Stimulated activated CD4-positive, alpha-beta T cell treated with anti-CD3 and anti-CD28 coated beads, Interleukin-15, amount 100 ng/mL, for 48 hours (primary cell): ENCODE data around the gene SPATS2.

Experiments used
- DNase-seq, 2 donors: peaks; one replicate each; pipeline ENCODE4 v3.0.0-alpha.2; 2020; ENCODE audit warnings: low read depth in 2 of 2

Gene SPATS2

DNA sequence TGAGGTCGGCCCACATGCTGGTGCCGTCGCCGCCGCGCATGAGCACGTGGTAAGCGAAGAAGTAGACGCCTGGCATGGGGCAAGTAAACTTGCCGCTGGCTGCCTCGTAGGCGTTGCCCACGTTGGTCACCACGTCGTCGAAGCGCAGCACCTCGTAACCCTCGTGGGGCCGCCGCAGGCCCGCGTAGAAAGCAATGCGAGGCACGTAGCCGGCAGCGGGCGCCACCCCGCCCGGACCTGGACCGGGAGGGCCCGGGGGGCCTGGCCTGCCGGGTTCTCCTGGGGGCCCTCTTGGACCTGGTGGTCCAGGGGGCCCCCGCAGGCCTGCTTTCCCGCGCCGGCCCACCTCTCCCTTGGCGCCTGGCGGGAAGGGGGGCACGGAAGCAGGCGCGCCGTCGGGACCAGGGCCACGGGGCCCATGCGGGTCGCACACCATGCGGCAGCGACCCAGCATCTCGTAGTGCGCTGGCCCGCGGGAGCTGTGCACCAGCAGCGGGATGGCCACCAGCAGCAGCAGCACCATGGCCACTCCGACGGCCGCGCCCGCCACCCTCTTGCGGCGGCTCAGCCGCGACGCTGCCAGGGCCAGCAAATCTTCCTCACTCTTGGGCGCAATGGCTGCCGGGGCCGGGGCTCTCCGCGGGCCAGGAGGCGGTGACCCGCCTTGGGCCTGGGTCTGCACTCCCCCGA is 31.2 kb upstream of the SPATS2 start:
- no peak for DNase-seq

- DNase-seq, result peak in 1 of 2 donors; percentile 86
These were observed 30.3 kb upstream of the SPATS2 start, which contains the start of gene C1QL4 for GRCh38 chr12:49336645-49337584. Gene C1QL4, minus strand, starts transcription at chr12:49337188. Its CDS starts 711 bp downstream, at chr12:49336477.

DNA sequence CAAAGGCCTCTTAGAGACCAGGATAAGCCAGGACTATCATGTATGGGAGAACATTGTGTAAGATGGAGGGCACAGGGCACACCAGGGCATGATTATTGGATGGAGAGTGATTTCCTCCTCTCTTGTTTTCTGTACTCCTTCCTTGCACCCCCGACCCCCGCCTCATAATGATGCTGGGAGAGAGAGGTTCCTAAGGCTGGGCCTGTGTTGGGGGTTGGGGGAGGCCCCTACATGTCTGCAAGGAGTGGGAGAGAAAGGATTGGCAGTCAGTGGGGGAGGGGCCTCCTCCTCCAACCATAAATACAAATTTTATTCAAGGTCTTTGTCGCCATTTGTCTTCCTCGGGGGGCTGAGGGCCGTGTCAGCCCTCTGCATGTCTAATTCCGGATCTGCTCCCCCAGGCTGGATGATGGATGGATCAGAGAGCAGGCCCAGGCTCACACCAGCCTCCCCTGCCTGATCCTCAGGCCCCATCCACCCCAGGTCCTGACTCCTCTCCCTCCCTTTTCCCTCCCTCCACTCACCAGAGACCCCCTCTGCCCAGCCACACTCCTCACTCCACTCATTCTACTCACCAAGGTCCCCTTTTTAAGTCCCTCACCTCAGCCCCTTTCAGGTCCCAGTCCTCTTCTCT is 28.3 kb upstream of the SPATS2 start:
- DNase-seq, result no peak

GRCh38 chr12:49339464-49339861 is 27.8 kb upstream of the SPATS2 start:
- no peak for DNase-seq

- DNase-seq, result no peak
These were observed 27.0 kb upstream of the SPATS2 start for GRCh38 chr12:49340095-49340870.

DNA sequence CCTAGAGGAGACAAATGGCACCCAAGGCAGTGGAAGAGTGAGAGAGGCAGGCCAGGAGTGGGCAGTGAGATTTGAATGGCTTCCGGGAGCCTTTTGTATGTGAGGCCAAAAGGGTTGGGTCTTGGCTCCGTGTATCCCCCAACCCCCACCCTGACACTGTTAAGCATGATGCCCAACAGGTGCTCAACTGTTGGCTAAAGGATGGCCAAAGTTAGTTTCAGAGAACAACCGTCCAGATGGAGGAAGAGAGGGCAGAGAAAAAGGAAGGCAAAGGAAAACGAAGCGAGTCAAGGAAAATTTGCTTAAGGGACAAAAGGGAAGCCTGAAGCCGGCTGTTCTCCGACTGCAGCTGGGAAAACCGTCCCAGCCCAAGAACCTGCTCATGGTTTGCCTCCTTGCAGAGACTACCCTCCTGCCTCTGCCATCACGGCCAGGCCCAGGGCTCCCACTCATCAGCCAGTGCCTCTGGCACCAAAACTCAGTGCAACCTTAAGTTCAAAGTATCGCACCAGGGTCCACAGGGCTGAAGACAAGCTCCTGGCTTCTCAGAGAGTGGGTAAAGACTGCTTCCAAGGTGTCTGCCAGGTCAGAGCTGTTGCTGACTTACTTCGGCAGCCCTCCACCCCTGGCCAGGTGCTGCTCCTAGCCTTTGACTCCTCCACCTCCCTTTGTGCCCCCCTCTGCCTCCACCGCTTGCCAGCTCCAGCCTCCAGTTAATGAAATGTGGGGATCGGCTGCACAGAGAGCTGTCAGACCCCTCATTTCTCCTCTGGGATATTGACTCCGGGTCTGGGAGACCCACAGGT is 26.1 kb upstream of the SPATS2 start:
- DNase-seq, result no peak

GRCh38 chr12:49341777-49342065 is 25.5 kb upstream of the SPATS2 start:
- DNase-seq, result no peak

- DNase-seq, result peak; percentile 80 to 81
These were observed 25.0 kb upstream of the SPATS2 start for GRCh38 chr12:49342066-49342913.

- DNase-seq, result peak in 1 of 2 donors; percentile 53
These were observed 24.1 kb upstream of the SPATS2 start for GRCh38 chr12:49342914-49343731.

GRCh38 chr12:49344486-49345050 is 22.7 kb upstream of the SPATS2 start:
- DNase-seq, result no peak

DNA sequence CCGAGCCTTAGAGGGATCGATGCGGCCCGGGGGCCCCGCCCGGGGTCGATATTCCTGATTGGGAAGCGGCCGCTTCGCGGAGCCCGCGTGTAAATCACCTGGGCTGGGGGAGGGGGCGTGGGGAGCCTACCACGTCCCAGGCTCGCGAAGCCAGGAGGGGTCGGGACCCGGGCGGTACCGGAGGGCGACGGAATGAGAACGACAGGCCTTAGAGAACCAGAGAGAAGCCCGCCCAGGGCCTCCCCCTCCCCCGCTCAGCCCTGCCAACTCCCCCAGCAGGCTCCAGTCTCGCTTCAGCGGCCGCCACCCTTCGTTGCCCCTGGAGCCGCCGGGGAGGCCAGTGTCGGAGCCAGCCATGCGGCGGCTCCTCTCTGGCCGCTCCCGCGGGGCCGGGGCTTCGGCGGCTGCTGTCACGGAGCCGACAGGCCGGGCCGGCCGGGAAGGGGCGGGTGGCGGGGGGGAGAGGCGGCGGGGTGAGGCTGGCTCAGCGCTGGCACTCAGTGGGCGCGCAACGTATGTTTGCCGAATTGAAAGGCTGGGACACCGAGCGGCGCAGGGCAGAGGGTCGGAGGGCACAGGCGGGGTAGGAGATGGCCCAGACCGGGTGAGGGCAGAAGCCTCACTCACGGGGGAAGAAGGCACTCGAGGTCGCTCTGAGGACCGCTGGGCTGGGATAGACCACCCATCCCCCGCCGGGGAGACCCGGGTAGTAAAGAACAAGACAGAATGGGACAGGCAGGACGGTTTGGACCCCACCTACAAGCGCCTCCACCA is 22.0 kb upstream of the SPATS2 start:
- DNase-seq, result no peak

DNA sequence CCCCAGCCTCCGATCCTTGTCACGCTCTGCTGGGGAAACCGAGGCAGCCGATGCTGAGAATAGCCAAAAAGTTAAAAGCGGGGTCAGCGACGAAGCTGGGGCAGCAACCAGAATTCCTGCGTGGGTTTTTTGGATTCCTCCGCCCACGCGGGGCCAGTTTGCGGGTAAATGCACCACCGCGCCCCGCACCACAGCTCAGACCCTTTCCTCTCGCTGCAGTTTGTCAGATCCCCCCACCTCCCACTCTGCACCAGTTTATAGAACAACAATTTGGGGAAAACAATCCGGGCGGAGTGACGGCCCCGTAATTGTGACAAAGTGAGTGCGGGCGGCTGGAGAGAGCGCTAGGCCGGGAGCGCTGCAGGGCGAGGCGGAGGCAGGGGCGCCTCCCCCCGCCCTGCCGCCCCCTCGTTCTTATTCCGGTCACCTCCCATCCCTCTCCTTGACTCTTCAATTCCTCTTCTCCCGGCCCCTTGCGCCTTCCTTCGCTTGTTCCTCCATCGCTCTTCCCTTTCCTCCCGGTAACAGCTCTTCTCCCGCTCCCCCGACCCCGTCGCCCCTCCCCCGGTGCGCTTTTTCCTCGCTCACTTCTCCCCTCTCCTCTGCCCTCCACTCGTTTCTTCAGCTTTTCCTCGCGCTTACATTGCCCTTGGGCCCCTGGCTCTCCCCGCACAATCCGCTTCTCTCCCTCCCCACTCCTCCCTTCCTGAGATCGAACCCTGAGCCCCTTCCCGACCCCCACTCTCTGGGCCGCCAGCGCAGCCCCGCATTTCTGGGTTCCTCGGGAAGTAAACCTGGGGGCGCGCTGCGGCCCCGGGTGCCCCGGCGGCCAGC is 21.2 kb upstream of the SPATS2 start:
- no peak for DNase-seq

GRCh38 chr12:49346659-49347310 is 20.5 kb upstream of the SPATS2 start, which contains the start of gene DNAJC22:
Gene DNAJC22, plus strand, starts transcription at chr12:49346888. Its CDS starts 1,985 bp downstream, at chr12:49348873.
- no peak for DNase-seq

DNA sequence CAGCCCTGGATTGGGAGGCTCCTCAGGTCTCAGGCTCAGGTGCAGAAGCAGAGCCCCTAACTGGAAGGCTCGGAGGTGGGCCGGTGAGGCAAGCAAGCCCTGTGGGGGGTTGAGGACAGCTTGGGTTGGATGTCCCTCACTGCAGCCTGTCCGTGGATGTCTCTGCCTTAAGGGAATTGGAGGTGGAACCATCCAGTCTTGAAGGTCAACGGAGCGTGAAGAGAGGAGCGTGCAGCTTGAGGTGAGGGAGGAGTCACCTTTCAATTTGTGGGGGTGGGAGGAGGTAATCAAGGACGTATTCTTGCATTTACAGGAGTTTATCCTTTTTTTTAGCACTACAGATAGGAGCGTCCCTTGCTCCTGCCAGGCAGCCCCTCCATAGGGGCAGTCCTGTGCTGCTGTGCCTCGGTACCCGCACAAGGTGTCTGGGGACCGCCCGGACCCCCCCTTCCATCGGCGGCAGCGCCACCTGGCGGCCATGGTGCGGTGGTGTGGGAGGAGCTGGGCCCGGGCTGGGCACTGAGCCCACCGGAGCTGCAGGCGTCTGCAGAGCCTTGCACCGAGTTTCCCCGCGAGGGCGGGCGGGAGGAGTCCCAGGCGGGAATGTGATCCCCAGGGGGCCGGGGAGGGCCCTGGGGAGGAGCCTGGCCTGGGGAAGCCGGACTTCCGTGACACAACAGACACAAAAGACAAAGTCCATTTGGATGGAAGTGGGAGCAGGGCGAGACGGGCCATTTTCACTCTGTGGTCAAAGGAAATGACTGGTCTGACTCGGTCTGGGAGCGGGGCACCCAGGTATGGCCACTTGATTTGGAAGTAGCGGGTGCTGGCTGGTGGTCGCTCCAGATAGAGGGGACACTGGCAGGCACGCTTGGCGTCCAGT is 19.7 kb upstream of the SPATS2 start:
- peak in 1 of 2 donors; percentile 68 for DNase-seq

DNA sequence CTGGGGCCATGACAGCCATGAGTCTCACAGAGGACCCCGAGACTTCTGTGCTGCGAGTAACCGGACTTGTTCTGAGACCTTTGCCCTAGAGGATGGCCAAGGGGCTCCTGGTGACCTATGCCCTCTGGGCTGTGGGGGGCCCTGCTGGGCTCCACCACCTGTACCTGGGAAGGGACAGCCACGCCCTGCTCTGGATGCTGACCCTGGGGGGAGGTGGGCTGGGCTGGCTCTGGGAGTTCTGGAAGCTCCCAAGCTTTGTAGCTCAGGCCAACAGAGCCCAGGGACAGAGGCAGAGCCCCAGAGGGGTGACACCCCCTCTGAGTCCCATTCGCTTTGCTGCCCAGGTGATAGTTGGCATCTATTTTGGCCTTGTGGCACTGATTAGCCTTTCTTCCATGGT is 18.5 kb upstream of the SPATS2 start:
- DNase-seq, result no peak
